Endothelial cell of umbilical vein (primary cell): ENCODE results near the gene SPINK5. TPM values are rescaled to one million over a fixed set of nuclear protein-coding genes. Genes with fewer than 3 reads are reported as not detected.

ENCODE experiments used
- BruUV-seq: library from RNA; stranded (reverse); fragments of 400-500 nt; replicated peaks from 2 replicates; lab custom pipeline; 2021; lab: Mats Ljungman, UMichigan
- CTCF ChIA-PET: fragments of 300-600, 350-600 bp; sonication (Branson Sonifier 250); formaldehyde crosslinking; loops from one replicate; lab custom pipeline; 2021; ENCODE audit warnings: antibody characterized with exemption, inconsistent platforms; lab: Charles Lee
- POLR2A ChIA-PET: fragments of 300-600, 350-600 bp; sonication (Branson Sonifier 250); formaldehyde crosslinking; loops from one replicate; lab custom pipeline; 2021; ENCODE audit warnings: antibody characterized with exemption, inconsistent platforms; lab: Charles Lee
- DNase-seq: peaks from one replicate; pipeline ENCODE4 v3.0.0-alpha.2; 2011; ENCODE audit warnings: low read depth, low spot score
- FAIRE-seq: peaks from 2 replicates; lab custom pipeline; 2011; peaks lifted over from hg19 to GRCh38; lab: Jason Lieb, UNC
- H2AFZ ChIP-seq: 2 replicates; pipeline ENCODE4 v1.6.0; 2012; ENCODE audit warnings: low read depth, low read length, control low read depth, inconsistent platforms
- H3K27ac ChIP-seq: 2 replicates; pipeline ENCODE4 v1.5.1; 2011; ENCODE audit warnings: low read depth, mild to moderate bottlenecking, control low read depth, low read length, moderate library complexity; ENCODE audit not compliant: insufficient read depth
- H3K27me3 ChIP-seq, 2 experiments: 2 replicates each; pipeline versions ENCODE4 v1.6.0 to v1.6.1; 2011; ENCODE audit warnings: low read length in 2 of 2, mixed read lengths in 1 of 2; ENCODE audit not compliant: control insufficient read depth in 2 of 2, insufficient read depth in 2 of 2
- H3K36me3 ChIP-seq, 2 experiments: 2 replicates in 1 of 2; 3 replicates in 1 of 2; pipeline ENCODE4 v1.5.1; 2011; ENCODE audit warnings: low read length in 2 of 2, mild to moderate bottlenecking in 1 of 2, moderate library complexity in 1 of 2; ENCODE audit not compliant: control insufficient read depth in 2 of 2, insufficient read depth in 2 of 2; ENCODE audit errors: extremely low read depth in 1 of 2
- H3K4me1 ChIP-seq: 3 replicates; pipeline ENCODE4 v1.5.1; 2011; ENCODE audit warnings: mild to moderate bottlenecking, low read length; ENCODE audit not compliant: control insufficient read depth, insufficient read depth; ENCODE audit errors: extremely low read depth
- H3K4me2 ChIP-seq: 2 replicates; pipeline ENCODE4 v1.6.1; 2011; ENCODE audit warnings: low read length, control low read depth, mixed read lengths; ENCODE audit not compliant: insufficient read depth
- H3K4me3 ChIP-seq, 3 experiments: fragments of 200-600 bp in 1 of 3; sonication (generic), shearing (Covaris generic) in 1 of 3; replicated peaks in 1 of 3; 2 replicates each; pipeline ENCODE4 v1.5.1; 2011 to 2016; ENCODE audit warnings: control low read depth in 3 of 3, low read length in 3 of 3, mild to moderate bottlenecking in 2 of 3, inconsistent platforms in 1 of 3, low read depth in 1 of 3, moderate library complexity in 1 of 3; ENCODE audit not compliant: insufficient read depth in 1 of 3
- H3K79me2 ChIP-seq: 2 replicates; pipeline ENCODE4 v1.6.0; 2012; ENCODE audit warnings: low read length, inconsistent platforms; ENCODE audit not compliant: control insufficient read depth, insufficient read depth
- H3K9ac ChIP-seq: replicated peaks from 2 replicates; pipeline ENCODE3; 2011; ENCODE audit warnings: low read length, control low read depth; ENCODE audit not compliant: insufficient read depth; ENCODE audit errors: extremely low read depth
- H3K9me1 ChIP-seq: replicated peaks from 3 replicates; pipeline ENCODE4 v1.6.0; 2011; ENCODE audit warnings: mild to moderate bottlenecking, low read length; ENCODE audit not compliant: control insufficient read depth, insufficient read depth; ENCODE audit errors: extremely low read depth
- H3K9me3 ChIP-seq: replicated peaks from 2 replicates; pipeline ENCODE4 v1.5.1; 2012; ENCODE audit warnings: low read length, inconsistent platforms; ENCODE audit not compliant: control insufficient read depth, insufficient read depth
- H4K20me1 ChIP-seq: replicated peaks from 2 replicates; pipeline ENCODE3; 2011; ENCODE audit warnings: mild to moderate bottlenecking, low read length; ENCODE audit not compliant: control insufficient read depth, insufficient read depth; ENCODE audit errors: extremely low read depth
- CTCF ChIP-seq, 2 donors: IDR thresholded peaks; 1 replicate in 1 of 2; 2 replicates in 1 of 2; pipeline ENCODE4 v1.5.1; 2011; ENCODE audit warnings: low read length in 2 of 2, mild to moderate bottlenecking in 2 of 2, moderate library complexity in 2 of 2, control low read depth in 1 of 2, inconsistent platforms in 1 of 2, low read depth in 1 of 2; ENCODE audit not compliant: insufficient read depth in 1 of 2; ENCODE audit errors: extremely low read depth in 1 of 2
- EZH2 ChIP-seq: IDR thresholded peaks from 2 replicates; pipeline ENCODE4 v1.6.1; 2012; ENCODE audit warnings: borderline replicate concordance, low read depth, mild to moderate bottlenecking, moderate library complexity, low read length, inconsistent platforms; ENCODE audit not compliant: severe bottlenecking
- FOS ChIP-seq: IDR thresholded peaks from 2 replicates; pipeline ENCODE4 v1.6.1; 2011; ENCODE audit warnings: mild to moderate bottlenecking, low read length, moderate library complexity, borderline replicate concordance; ENCODE audit not compliant: insufficient read depth
- GATA2 ChIP-seq: IDR thresholded peaks from 2 replicates; pipeline ENCODE4 v1.7.0; 2011; ENCODE audit warnings: low read depth, mild to moderate bottlenecking, moderate library complexity, mixed read lengths, low read length; ENCODE audit not compliant: insufficient read length, insufficient read depth
- JUN ChIP-seq: IDR thresholded peaks from 2 replicates; pipeline ENCODE4 v1.6.1; 2011; ENCODE audit warnings: borderline replicate concordance, low read depth; ENCODE audit not compliant: insufficient read length, insufficient read depth
- MYC ChIP-seq: IDR thresholded peaks from one replicate; pipeline ENCODE4 v1.6.1; 2011; ENCODE audit warnings: mild to moderate bottlenecking, low read depth, low read length
- POLR2A ChIP-seq: IDR thresholded peaks from 2 replicates; pipeline ENCODE4 v1.6.1; 2012; ENCODE audit warnings: low read depth, mild to moderate bottlenecking, control low read depth, low read length
- POLR2AphosphoS5 ChIP-seq: IDR thresholded peaks from 2 replicates; pipeline ENCODE4 v1.6.1; 2012; ENCODE audit warnings: low read depth, mild to moderate bottlenecking, control low read depth, low read length, moderate library complexity; ENCODE audit not compliant: insufficient read depth
- dilution Hi-C: fragments of 300-500 bp; cut with MboI; formaldehyde crosslinking; loops from one replicate; pipeline ENCODE4 v1.15.0; 2019; ENCODE audit warnings: low sequenced_read_pairs; ENCODE audit not compliant: extremely low pct_ligation_motif_present
- intact Hi-C: fragments of 100-400 bp; cut with micrococcal nuclease; formaldehyde crosslinking; loops from one replicate; pipeline ENCODE4 v1.10.0; 2022
- polyA plus RNA-seq, 4 experiments: library from polyadenylated mRNA; depleted of rRNA in 3 of 4; stranded (reverse) in 3 of 4; unstranded in 1 of 4; fragments of >200 nt; gene quantifications; 2 replicates each; pipeline versions ENCODE4 v1.2.1 to v1.2.3, GENCODE V29; 2011 to 2012; ENCODE audit warnings: missing spikeins in 1 of 4
- total RNA-seq: library from RNA; stranded (reverse); gene quantifications from 2 replicates; pipeline ENCODE4 v1.2.3, GENCODE V29; 2021
- TF ChIP-seq, protein P1 (sequence below): IDR thresholded peaks from 2 replicates; pipeline ENCODE4 v1.6.1; 2011; ENCODE audit not compliant: insufficient read depth, insufficient read length

SPINK5 gene
- total and polyA plus RNA-seq, 2 donors (not counting 3 experiments of a cell fraction or from before 2014, with no cell fraction given) = 0.12 to 0.91 TPM

DNA sequence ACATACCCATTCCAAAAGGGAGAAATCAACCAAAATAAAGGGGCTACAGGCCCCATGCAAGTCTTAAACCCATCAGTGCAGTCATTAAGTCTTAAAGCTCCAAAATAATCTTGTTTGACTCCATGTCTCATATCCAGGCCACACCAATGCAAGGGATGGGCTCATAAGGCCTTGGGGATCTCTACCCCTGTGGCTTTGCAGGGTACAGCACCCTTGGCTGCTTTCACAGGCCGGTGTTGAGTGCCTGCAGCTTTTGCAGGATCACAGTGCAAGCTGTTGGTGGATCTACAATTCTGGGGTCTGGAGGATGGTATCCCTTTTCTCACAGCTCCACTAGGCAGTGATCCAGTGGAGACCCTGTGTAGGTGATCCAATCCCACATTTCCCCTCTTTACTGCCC, 99.6 kb downstream of the SPINK5 start:
- intact Hi-C loops = no loop called here
- Histone ChIP-seq H3K9ac (no peak overlapping the region), H3K36me3 (no peaks in the 10 kb centered on the region), H3K9me3 (no peaks in the 10 kb centered on the region), H3K27ac (no peak overlapping the region), H3K4me2 (no peak overlapping the region), H3K9me1 (no peaks in the 10 kb centered on the region), H3K4me3 (no peak overlapping the region), H2AFZ (no peak overlapping the region), H3K4me1 (no peaks in the 10 kb centered on the region), H3K27me3 (no peaks in the 10 kb centered on the region), H4K20me1 (no peaks in the 10 kb centered on the region), H3K79me2 (no peaks in the 10 kb centered on the region)
- CTCF ChIA-PET = no interaction called here
- POLR2A ChIA-PET = no interaction called here
- no peak for FAIRE-seq
- TF ChIP-seq MYC = no peak
- no peak for TF ChIP-seq JUN
- TF ChIP-seq CTCF (IDR thresholded peaks at IDR 0.05; ENCODE audit: extremely low read depth in 1 of 2, insufficient read depth in 1 of 2, low read depth in 1 of 2, low read length in 2 of 2) = no peak
- TF ChIP-seq, protein P1, sequence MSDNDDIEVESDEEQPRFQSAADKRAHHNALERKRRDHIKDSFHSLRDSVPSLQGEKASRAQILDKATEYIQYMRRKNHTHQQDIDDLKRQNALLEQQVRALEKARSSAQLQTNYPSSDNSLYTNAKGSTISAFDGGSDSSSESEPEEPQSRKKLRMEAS = no peak
- no peak for TF ChIP-seq FOS
- no peak for TF ChIP-seq POLR2AphosphoS5
- no peak for TF ChIP-seq GATA2
- TF ChIP-seq POLR2A = no peak
- TF ChIP-seq EZH2 = no peak
- no TSS peak for BruUV-seq
- no peak for DNase-seq
- dilution Hi-C loops = no loop called here
